Measurements from ENCODE around the gene HORMAD1. TPM values are rescaled to one million over a fixed set of nuclear protein-coding genes. Genes with fewer than 3 reads are reported as not detected.
A peak's percentile ranks its signal among the peaks of the same experiment; 100 is the strongest.

HORMAD1 gene
- total and polyA plus RNA-seq, 2 experiments from 2014 or later = 0.50 TPM; not detected in 1

DNA sequence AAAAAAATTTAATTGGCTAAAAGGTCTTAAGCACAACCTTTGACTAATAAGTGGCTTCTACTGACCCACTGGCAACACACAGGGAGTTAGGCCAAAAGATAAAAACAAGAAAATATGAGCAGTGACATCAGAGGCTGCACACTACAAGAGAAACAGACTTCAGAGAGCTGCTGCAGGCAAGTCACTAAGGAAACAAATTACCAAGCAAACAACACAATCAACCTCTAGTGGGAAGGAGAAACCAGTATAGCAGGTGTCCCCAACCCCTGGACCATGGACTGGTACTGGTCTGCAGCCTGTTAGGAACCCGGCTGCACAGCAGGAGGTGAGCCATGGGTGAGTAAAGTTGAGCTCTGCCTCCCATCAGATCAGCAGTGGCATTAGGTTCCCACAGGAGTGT lies 70.5 kb downstream of the HORMAD1 start:
- no peak overlapping the region for H2AFZ ChIP-seq
- peak; percentile 44 for DNase-seq (ENCODE audit: low spot score)
- H3K9me2 ChIP-seq (replicated peaks; ENCODE audit: insufficient read depth) = no peaks in the 10 kb centered on the region
- peaks cover 3% of the 10 kb centered on the region for H3K4me1 ChIP-seq (ENCODE audit: insufficient read depth)
- no peaks in the 10 kb centered on the region for H3K27me3 ChIP-seq
- no peaks in the 10 kb centered on the region for H3K9me3 ChIP-seq (ENCODE audit: low read depth)
- TF ChIP-seq EZH2phosphoT487 (IDR thresholded peaks at IDR 0.05; ENCODE audit: low read depth, severe bottlenecking, unreplicated experiment) = no peak
- TF ChIP-seq, protein P1, sequence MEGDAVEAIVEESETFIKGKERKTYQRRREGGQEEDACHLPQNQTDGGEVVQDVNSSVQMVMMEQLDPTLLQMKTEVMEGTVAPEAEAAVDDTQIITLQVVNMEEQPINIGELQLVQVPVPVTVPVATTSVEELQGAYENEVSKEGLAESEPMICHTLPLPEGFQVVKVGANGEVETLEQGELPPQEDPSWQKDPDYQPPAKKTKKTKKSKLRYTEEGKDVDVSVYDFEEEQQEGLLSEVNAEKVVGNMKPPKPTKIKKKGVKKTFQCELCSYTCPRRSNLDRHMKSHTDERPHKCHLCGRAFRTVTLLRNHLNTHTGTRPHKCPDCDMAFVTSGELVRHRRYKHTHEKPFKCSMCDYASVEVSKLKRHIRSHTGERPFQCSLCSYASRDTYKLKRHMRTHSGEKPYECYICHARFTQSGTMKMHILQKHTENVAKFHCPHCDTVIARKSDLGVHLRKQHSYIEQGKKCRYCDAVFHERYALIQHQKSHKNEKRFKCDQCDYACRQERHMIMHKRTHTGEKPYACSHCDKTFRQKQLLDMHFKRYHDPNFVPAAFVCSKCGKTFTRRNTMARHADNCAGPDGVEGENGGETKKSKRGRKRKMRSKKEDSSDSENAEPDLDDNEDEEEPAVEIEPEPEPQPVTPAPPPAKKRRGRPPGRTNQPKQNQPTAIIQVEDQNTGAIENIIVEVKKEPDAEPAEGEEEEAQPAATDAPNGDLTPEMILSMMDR (IDR thresholded peaks at IDR 0.05; ENCODE audit: poor library complexity) = no peak
- TF ChIP-seq EZH2 (IDR thresholded peaks at IDR 0.05; ENCODE audit: borderline replicate concordance) = no peak
- no peaks in the 10 kb centered on the region for H3K36me3 ChIP-seq (replicated peaks; ENCODE audit: insufficient read depth, low read depth)
- H3K27ac ChIP-seq = no peak overlapping the region
- no peak overlapping the region for H3K4me3 ChIP-seq
- peaks cover 5% of the 10 kb centered on the region for H3K79me2 ChIP-seq
- no peak overlapping the region for H3K4me2 ChIP-seq
- no peaks in the 10 kb centered on the region for H4K20me1 ChIP-seq (ENCODE audit: insufficient read depth, poor library complexity, severe bottlenecking)
- 70% methylated on average over 1 of the region's 1 CpG for WGBS (ENCODE audit: low lambda C conversion rate, missing lambda C conversion rate)

GRCh38 chr1:150649441-150650075 lies 71.1 kb downstream of the HORMAD1 start:
- 93% methylated on average over 5 of the region's 5 CpGs for WGBS (ENCODE audit: low lambda C conversion rate, missing lambda C conversion rate)
- Histone ChIP-seq H3K4me3 (no peak overlapping the region), H3K27ac (no peak overlapping the region), H3K9me3 (ENCODE audit: low read depth) (no peaks in the 10 kb centered on the region), H4K20me1 (ENCODE audit: insufficient read depth, poor library complexity, severe bottlenecking) (no peaks in the 10 kb centered on the region), H3K79me2 (peaks cover 5% of the 10 kb centered on the region), H3K4me1 (ENCODE audit: insufficient read depth) (peaks cover 3% of the 10 kb centered on the region), H3K9me2 (replicated peaks; ENCODE audit: insufficient read depth) (no peaks in the 10 kb centered on the region), H3K27me3 (no peaks in the 10 kb centered on the region), H3K36me3 (replicated peaks; ENCODE audit: insufficient read depth, low read depth) (no peaks in the 10 kb centered on the region), H3K4me2 (no peak overlapping the region), H2AFZ (no peak overlapping the region)
- no peak for DNase-seq (ENCODE audit: low spot score)
- no peak for TF ChIP-seq EZH2 (IDR thresholded peaks at IDR 0.05; ENCODE audit: borderline replicate concordance)
- no peak for TF ChIP-seq EZH2phosphoT487 (IDR thresholded peaks at IDR 0.05; ENCODE audit: low read depth, severe bottlenecking, unreplicated experiment)
- TF ChIP-seq, protein P1 (IDR thresholded peaks at IDR 0.05; ENCODE audit: poor library complexity) = no peak

Small RNA genes within 50 kb of the gene (small RNA-seq; reads per million reads assigned to genes)
- not detected for gene RNU6-1042P

Other genes with a start within 250 kb of the HORMAD1 start
- 9.1 and 10.1 TPM in 2 replicates for gene TARS2, start 233.5 kb downstream of the HORMAD1 start, total RNA-seq
- 18.2 and 19.2 TPM in 2 replicates for gene TARS2, start 233.5 kb downstream of the HORMAD1 start, polyA plus RNA-seq
- gene ECM1, start 212.8 kb downstream of the HORMAD1 start, total RNA-seq = 1.0 and 3.0 TPM in 2 replicates
- 7.1 and 8.8 TPM in 2 replicates for gene ECM1, start 212.8 kb downstream of the HORMAD1 start, polyA plus RNA-seq
- gene FALEC, start 205.1 kb downstream of the HORMAD1 start, total RNA-seq = not detected in 2 replicates
- gene FALEC, start 205.1 kb downstream of the HORMAD1 start, polyA plus RNA-seq = 0.39 TPM in 1 of 2 replicates, not detected in the other
- gene ADAMTSL4, start 171.5 kb downstream of the HORMAD1 start, total RNA-seq = 3.7 and 8.1 TPM in 2 replicates
- 19.7 and 28.0 TPM in 2 replicates for gene ADAMTSL4, start 171.5 kb downstream of the HORMAD1 start, polyA plus RNA-seq
- 302 and 388 TPM in 2 replicates for gene MCL1, start 141.3 kb downstream of the HORMAD1 start, total RNA-seq
- gene MCL1, start 141.3 kb downstream of the HORMAD1 start, polyA plus RNA-seq = 150 and 181 TPM in 2 replicates
- gene ENSA, start 91.3 kb downstream of the HORMAD1 start, total RNA-seq = 101 and 148 TPM in 2 replicates
- gene ENSA, start 91.3 kb downstream of the HORMAD1 start, polyA plus RNA-seq = 70.8 and 86.5 TPM in 2 replicates
- 20.8 and 36.7 TPM in 2 replicates for gene GOLPH3L, start 23.7 kb downstream of the HORMAD1 start, total RNA-seq
- gene GOLPH3L, start 23.7 kb downstream of the HORMAD1 start, polyA plus RNA-seq = 15.5 and 21.8 TPM in 2 replicates
- 5.3 and 10.4 TPM in 2 replicates for gene CTSS, start 44.9 kb upstream of the HORMAD1 start, total RNA-seq
- gene CTSS, start 44.9 kb upstream of the HORMAD1 start, polyA plus RNA-seq = 4.4 and 5.2 TPM in 2 replicates
- 54.3 and 57.0 TPM in 2 replicates for gene CTSK, start 87.4 kb upstream of the HORMAD1 start, total RNA-seq
- 26.6 and 37.3 TPM in 2 replicates for gene CTSK, start 87.4 kb upstream of the HORMAD1 start, polyA plus RNA-seq
- 32.9 and 42.1 TPM in 2 replicates for gene ARNT, start 155.7 kb upstream of the HORMAD1 start, total RNA-seq
- gene ARNT, start 155.7 kb upstream of the HORMAD1 start, polyA plus RNA-seq = 26.9 and 35.6 TPM in 2 replicates
- gene CTXND2, start 166.2 kb upstream of the HORMAD1 start, total RNA-seq = not detected in 2 replicates
- 0.16 TPM in 1 of 2 replicates, not detected in the other for gene CTXND2, start 166.2 kb upstream of the HORMAD1 start, polyA plus RNA-seq
- 33.7 and 41.4 TPM in 2 replicates for gene SETDB1, start 205.5 kb upstream of the HORMAD1 start, total RNA-seq
- 10.7 and 12.9 TPM in 2 replicates for gene SETDB1, start 205.5 kb upstream of the HORMAD1 start, polyA plus RNA-seq

All from hepatocyte (in vitro differentiated cells).